Karpas-422 (cell line): ENCODE measurements around the gene ATP9B. TPM values are rescaled to one million over a fixed set of nuclear protein-coding genes. Genes with fewer than 3 reads are reported as not detected.

Experiments
- DNase-seq: peaks from one replicate; pipeline ENCODE4 v3.0.0-alpha.2; 2015
- H2AFZ ChIP-seq: fragments of 200-600 bp; sonication (generic); 2 replicates; pipeline ENCODE4 v1.6.1; 2014; ENCODE audit warnings: antibody characterized with exemption, low read length, mixed read lengths
- H3K27ac ChIP-seq: fragments of 200-600 bp; sonication (generic); 2 replicates; pipeline ENCODE4 v1.5.1; 2014; ENCODE audit warnings: mild to moderate bottlenecking, low read length, moderate library complexity
- H3K27me3 ChIP-seq: fragments of 200-600 bp; sonication (generic); 2 replicates; pipeline ENCODE4 v1.6.1; 2014; ENCODE audit warnings: low read length, mixed read lengths
- H3K36me3 ChIP-seq: fragments of 200-600 bp; sonication (generic); 2 replicates; pipeline ENCODE4 v1.6.1; 2014; ENCODE audit warnings: low read length, mixed read lengths; ENCODE audit not compliant: insufficient read depth
- H3K4me1 ChIP-seq: fragments of 200-600 bp; sonication (generic); 2 replicates; pipeline ENCODE4 v1.6.1; 2014; ENCODE audit warnings: mild to moderate bottlenecking, low read length, mixed read lengths
- H3K4me2 ChIP-seq: fragments of 200-600 bp; sonication (generic); 2 replicates; pipeline ENCODE4 v1.6.1; 2014; ENCODE audit warnings: low read length, low read depth, mild to moderate bottlenecking; ENCODE audit not compliant: poor library complexity, severe bottlenecking
- H3K4me3 ChIP-seq: fragments of 200-600 bp; sonication (generic); 2 replicates; pipeline ENCODE4 v1.5.1; 2014; ENCODE audit warnings: mild to moderate bottlenecking, antibody characterized with exemption, low read length, mixed read lengths
- H3K79me2 ChIP-seq: fragments of 200-600 bp; sonication (generic); 2 replicates; pipeline ENCODE4 v1.6.1; 2014; ENCODE audit warnings: mild to moderate bottlenecking, low read length, mixed read lengths
- H3K9ac ChIP-seq: fragments of 200-600 bp; sonication (generic); 2 replicates; pipeline ENCODE4 v1.6.0; 2014; ENCODE audit warnings: low read length
- H3K9me2 ChIP-seq: fragments of 200-600 bp; sonication (generic), shearing (Covaris generic); replicated peaks from 2 replicates; pipeline ENCODE4 v1.6.0; 2014; ENCODE audit warnings: mild to moderate bottlenecking, low read length, moderate library complexity; ENCODE audit not compliant: insufficient read depth
- H3K9me3 ChIP-seq: fragments of 300-700, 200-600 bp; sonication (generic); 2 replicates; pipeline ENCODE4 v1.6.1; 2014; ENCODE audit warnings: low read length, mixed read lengths
- H4K20me1 ChIP-seq: fragments of 200-600 bp; sonication (generic); 2 replicates; pipeline ENCODE4 v1.6.1; 2014; ENCODE audit warnings: mild to moderate bottlenecking, antibody characterized with exemption, low read length, low read depth; ENCODE audit not compliant: insufficient read depth
- total RNA-seq: library from RNA; depleted of rRNA; stranded (reverse); fragments of >200 nt; shearing (Covaris generic); gene quantifications from 2 replicates; pipeline ENCODE4 v1.2.3, GENCODE V29; 2014; ENCODE audit warnings: low replicate concordance

Gene ATP9B
- total RNA-seq, 1 experiment from 2014 or later = 65.1 TPM

DNA sequence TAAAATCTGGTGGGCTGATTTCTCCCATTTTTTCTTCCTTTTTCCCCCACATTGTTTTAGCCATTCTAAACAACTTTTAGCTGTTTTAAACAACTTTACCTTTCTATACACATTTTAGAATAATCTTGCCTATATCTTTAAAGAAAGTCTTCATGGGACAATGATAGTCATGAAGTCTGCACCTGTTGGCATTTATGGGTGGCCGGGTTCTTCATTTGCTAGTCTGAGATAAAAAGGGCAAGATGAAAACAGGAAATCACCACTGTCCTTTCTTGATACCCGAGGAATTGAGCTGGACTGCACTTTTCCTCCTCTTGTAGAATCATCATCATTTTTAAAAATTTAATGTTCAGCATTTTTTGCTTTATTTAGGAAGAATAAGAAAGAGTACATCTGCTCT lies 104.5 kb downstream of the ATP9B start:
- no peak overlapping the region for H3K4me3 ChIP-seq
- no peak overlapping the region; the same call in 1 of the 2 replicates for H3K27ac ChIP-seq
- H3K9me3 ChIP-seq = no peaks in the 10 kb centered on the region

DNA sequence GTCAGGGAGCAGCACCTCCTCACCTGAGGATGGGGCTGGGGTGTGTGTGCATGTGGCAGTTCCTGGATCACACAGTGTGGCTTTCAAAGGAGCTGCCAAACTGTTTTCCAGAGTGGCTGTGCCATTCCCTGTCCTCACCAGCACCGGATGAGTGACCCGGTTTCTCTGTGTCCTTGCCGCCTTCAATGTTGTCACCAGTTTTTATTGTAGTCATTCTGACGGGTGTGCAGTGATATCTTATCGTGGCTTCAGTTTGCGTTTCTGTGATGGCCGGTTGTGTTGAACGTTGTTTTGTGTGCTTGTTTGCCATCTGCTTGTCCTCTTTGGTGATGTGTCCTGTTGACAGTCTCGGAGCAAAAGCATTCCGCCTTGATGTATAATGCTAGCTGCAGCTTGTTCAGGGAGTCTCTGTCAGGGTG lies 108.9 kb downstream of the ATP9B start:
- no peak overlapping the region for H3K9ac ChIP-seq
- no peak overlapping the region for H3K4me3 ChIP-seq
- H3K27me3 ChIP-seq = no peaks in the 10 kb centered on the region
- H3K27ac ChIP-seq = no peak overlapping the region
- H2AFZ ChIP-seq = no peak overlapping the region
- H4K20me1 ChIP-seq = no peaks in the 10 kb centered on the region
- H3K9me3 ChIP-seq = no peaks in the 10 kb centered on the region
- no peak for DNase-seq
- H3K4me1 ChIP-seq = peaks cover 18% of the 10 kb centered on the region
- H3K9me2 ChIP-seq = no peaks in the 10 kb centered on the region
- peaks cover 87% of the 10 kb centered on the region for H3K79me2 ChIP-seq
- H3K4me2 ChIP-seq = no peak overlapping the region
- H3K36me3 ChIP-seq = 0 out of 2 replicates have a peak, but pooled peaks cover 5% of the 10 kb centered on the region

More for the DNA sequence above, 104.5 kb downstream of the ATP9B start:
- no peak overlapping the region for H3K4me2 ChIP-seq
- no peaks in the 10 kb centered on the region for H3K4me1 ChIP-seq
- no peak overlapping the region for H3K9ac ChIP-seq
- no peaks in the 10 kb centered on the region for H3K9me2 ChIP-seq
- H2AFZ ChIP-seq = no peak overlapping the region
- H3K79me2 ChIP-seq = peaks cover 78% of the 10 kb centered on the region
- no peak for DNase-seq
- no peaks in the 10 kb centered on the region for H4K20me1 ChIP-seq
- no peaks in the 10 kb centered on the region for H3K27me3 ChIP-seq
- H3K36me3 ChIP-seq = peaks cover 13% of the 10 kb centered on the region; the same call in 1 of the 2 replicates

DNA sequence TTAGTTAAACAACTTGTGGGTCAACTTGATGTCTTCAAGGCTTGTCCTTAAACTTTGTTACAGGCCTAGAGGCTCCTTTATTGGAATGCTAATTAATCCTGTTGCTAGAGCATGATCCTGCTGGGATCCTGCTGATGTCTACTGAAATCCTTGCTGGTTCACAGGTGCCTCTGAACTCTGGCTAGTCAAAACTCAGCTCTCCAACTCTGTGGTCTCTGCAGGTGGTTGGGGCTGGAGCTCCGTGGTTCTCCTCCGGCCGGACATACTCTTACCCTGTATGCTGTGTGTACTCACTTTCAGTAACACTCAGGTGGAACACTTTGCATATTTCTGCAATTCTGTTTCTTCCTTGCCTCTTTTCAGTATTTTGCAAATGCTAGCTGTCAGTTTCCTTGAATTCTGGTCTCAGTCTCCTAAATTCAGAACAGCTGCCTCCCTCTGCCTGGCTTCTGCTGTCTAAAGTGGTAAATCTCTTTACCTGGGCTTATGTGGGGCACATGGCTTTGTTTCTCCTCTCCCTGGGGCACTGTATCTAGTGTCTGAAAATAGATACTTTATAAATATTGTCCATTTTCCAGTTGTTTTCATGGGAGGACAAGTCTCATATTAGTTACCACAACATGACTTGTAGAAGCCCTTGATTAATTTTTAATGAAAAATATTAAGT lies 113.0 kb downstream of the ATP9B start:
- Histone ChIP-seq H3K27ac (peak overlapping the region; percentile 62), H3K9ac (no peak overlapping the region), H3K4me2 (peak overlapping the region; percentile 60), H3K4me1 (peaks cover 58% of the 10 kb centered on the region), H3K9me3 (no peaks in the 10 kb centered on the region), H3K79me2 (peaks cover 95% of the 10 kb centered on the region), H3K4me3 (no peak overlapping the region), H3K27me3 (no peaks in the 10 kb centered on the region), H2AFZ (no peak overlapping the region), H3K36me3 (no peaks in the 10 kb centered on the region), H3K9me2 (no peaks in the 10 kb centered on the region), H4K20me1 (no peaks in the 10 kb centered on the region)
- DNase-seq = no peak

DNA sequence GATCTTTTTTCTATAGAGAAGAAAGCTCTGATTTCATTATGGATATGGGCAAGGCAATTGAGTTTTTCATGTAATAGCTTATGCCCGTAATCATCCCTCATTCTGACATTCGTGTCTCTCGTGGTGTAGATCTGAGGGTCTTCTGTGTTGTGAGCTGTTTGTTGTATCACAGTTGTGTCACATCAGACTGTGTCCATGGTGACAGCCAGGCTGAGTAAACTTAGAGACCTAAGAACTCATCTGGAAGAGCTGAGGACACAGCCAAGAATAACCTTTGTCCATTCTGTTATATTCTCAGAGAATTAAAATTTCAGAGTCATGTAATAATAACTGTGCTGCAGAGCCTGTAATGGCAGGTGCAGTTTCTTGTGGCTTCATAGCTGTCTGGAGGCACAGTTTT lies 116.5 kb downstream of the ATP9B start:
- no peaks in the 10 kb centered on the region for H3K27me3 ChIP-seq
- no peak overlapping the region for H3K4me3 ChIP-seq
- H3K36me3 ChIP-seq = 0 out of 2 replicates have a peak, but pooled peaks cover 6% of the 10 kb centered on the region
- H3K9ac ChIP-seq = 0 out of 2 replicates have a peak overlapping the region, but pooled peaks have one; percentile 5
- peak overlapping the region; percentile 62 for H3K4me2 ChIP-seq
- no peaks in the 10 kb centered on the region for H3K9me3 ChIP-seq
- no peaks in the 10 kb centered on the region for H3K9me2 ChIP-seq
- H4K20me1 ChIP-seq = no peaks in the 10 kb centered on the region
- H3K4me1 ChIP-seq = peaks cover 62% of the 10 kb centered on the region
- peaks cover 89% of the 10 kb centered on the region for H3K79me2 ChIP-seq
- H2AFZ ChIP-seq = no peak overlapping the region
- DNase-seq = no peak
- H3K27ac ChIP-seq = peak overlapping the region; percentile 74

DNA sequence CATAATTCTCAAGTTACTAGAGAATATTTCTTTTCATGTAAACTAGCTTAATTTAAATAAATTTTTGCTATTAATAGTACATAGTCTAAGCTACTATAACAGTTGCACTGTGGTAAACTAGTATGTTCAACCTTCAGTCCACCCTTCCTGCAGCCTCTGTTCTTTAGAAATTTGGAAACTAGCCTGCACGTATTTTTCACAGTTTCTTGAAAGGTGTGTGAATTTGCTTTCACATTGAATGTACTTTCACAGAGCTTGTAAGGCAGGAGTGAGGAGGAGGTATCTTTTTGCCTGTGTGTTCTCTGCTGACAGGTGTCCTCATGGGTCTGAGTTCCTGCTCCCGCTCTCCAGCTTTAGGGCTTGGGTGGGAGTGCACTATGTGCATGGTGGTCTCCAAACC lies 117.5 kb downstream of the ATP9B start:
- peaks cover 64% of the 10 kb centered on the region for H3K4me1 ChIP-seq
- H3K36me3 ChIP-seq = 0 out of 2 replicates have a peak, but pooled peaks cover 6% of the 10 kb centered on the region
- H3K9me3 ChIP-seq = no peaks in the 10 kb centered on the region
- H3K4me2 ChIP-seq = peak overlapping the region; percentile 62
- H3K27me3 ChIP-seq = no peaks in the 10 kb centered on the region
- H3K9me2 ChIP-seq = no peaks in the 10 kb centered on the region
- no peaks in the 10 kb centered on the region for H4K20me1 ChIP-seq
- H3K79me2 ChIP-seq = peaks cover 88% of the 10 kb centered on the region
- no peak for DNase-seq
- peak overlapping the region; percentile 74 for H3K27ac ChIP-seq
- no peak overlapping the region for H2AFZ ChIP-seq
- H3K9ac ChIP-seq = peak overlapping the region; percentile 35
- peak overlapping the region; percentile 31 for H3K4me3 ChIP-seq

DNA sequence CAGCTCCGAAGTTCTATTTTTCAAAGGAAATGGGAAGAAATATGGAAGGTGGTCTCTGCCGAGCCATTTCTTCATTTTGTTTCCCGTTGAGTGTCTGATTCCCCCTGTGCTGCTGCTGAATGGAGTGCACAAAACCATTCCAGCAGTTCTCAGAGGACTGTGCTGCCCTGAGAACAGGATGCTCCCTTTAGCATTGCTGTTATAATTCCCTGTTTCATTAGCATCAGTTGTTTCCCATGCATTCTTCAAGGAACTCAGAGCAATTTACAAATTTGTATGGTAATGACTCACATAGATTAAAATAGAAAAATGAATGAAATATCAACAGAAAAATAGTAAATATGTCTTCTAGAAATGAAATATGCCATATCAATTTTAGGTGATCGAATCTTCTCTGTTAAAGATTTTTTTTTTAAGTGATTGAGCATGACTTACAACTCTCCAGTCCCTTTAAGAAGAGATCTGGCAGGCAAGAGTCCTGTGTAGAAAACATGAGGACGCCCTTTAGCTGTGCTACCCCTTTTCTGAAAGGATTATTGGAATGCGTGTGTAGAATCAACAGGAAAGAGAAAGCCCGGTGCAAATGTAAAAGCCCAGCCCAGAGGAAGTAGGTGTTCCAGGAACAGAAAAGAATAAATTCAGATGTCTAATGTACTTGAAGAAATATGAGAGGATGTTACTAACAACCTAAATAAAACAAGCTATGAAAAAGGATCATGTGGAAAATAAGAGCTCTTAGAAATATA lies 118.5 kb downstream of the ATP9B start:
- H3K4me2 ChIP-seq = no peak overlapping the region
- H3K9ac ChIP-seq = no peak overlapping the region
- H4K20me1 ChIP-seq = no peaks in the 10 kb centered on the region
- H3K79me2 ChIP-seq = peaks cover 88% of the 10 kb centered on the region
- no peak overlapping the region for H2AFZ ChIP-seq
- H3K27me3 ChIP-seq = no peaks in the 10 kb centered on the region
- H3K4me3 ChIP-seq = no peak overlapping the region
- peaks cover 64% of the 10 kb centered on the region for H3K4me1 ChIP-seq
- 0 out of 2 replicates have a peak, but pooled peaks cover 6% of the 10 kb centered on the region for H3K36me3 ChIP-seq
- H3K9me2 ChIP-seq = no peaks in the 10 kb centered on the region
- H3K27ac ChIP-seq = no peak overlapping the region
- no peaks in the 10 kb centered on the region for H3K9me3 ChIP-seq
- DNase-seq = no peak

DNA sequence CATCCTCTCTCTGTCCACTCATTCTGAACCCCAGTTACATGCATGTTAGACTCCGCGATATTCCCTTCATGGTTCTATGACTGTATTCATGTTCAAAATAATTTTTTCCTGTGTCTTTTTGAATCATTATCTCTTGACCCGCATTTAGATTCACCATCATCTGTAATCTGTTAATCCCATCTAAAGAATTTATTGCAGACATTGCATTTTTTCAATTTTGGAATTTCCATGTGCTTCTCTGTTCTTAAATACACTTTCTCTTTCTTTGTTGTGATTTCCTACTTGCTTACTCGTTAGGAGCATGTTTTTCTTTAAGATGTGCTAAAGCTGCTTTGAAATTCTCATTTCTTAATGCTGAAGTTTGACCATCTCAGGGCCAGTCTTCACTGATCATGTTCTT lies 122.2 kb downstream of the ATP9B start:
- Histone ChIP-seq H3K36me3 (peaks cover 25% of the 10 kb centered on the region; the same call in 1 of the 2 replicates), H3K27ac (peak overlapping the region; percentile 94), H2AFZ (no peak overlapping the region), H3K4me2 (no peak overlapping the region), H3K9me3 (no peaks in the 10 kb centered on the region), H3K9ac (no peak overlapping the region), H3K4me1 (peaks cover 62% of the 10 kb centered on the region), H3K79me2 (peaks cover 72% of the 10 kb centered on the region), H4K20me1 (no peaks in the 10 kb centered on the region), H3K4me3 (no peak overlapping the region), H3K9me2 (no peaks in the 10 kb centered on the region), H3K27me3 (no peaks in the 10 kb centered on the region)
- DNase-seq = no peak

DNA sequence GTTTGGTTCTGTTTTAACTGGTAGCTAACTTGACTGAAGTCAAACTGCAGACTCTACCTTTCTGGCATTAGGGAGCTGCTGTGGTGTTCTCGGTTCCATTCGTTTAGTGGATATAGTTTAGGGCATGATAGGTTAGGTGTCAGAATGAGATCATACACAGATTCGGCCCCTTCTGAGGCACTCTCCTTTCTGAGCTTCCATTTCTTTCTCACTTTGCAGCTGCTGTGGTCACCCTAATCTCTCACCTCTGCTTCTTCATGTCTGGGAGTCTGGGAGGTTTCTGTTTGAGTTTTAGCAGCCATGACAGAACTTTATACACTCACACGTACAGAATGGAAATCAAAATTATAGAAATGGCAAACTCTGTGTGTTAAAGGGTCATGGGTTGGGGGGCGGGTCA lies 122.8 kb downstream of the ATP9B start:
- H2AFZ ChIP-seq = no peak overlapping the region
- DNase-seq = peak; percentile 50
- no peaks in the 10 kb centered on the region for H3K27me3 ChIP-seq
- no peaks in the 10 kb centered on the region for H3K9me3 ChIP-seq
- H3K79me2 ChIP-seq = peaks cover 67% of the 10 kb centered on the region
- peak overlapping the region; percentile 75 for H3K4me2 ChIP-seq
- H3K4me1 ChIP-seq = peaks cover 62% of the 10 kb centered on the region
- no peak overlapping the region for H3K4me3 ChIP-seq
- H3K27ac ChIP-seq = peak overlapping the region; percentile 94
- peaks cover 25% of the 10 kb centered on the region; the same call in 1 of the 2 replicates for H3K36me3 ChIP-seq
- H4K20me1 ChIP-seq = no peaks in the 10 kb centered on the region
- H3K9ac ChIP-seq = no peak overlapping the region
- no peaks in the 10 kb centered on the region for H3K9me2 ChIP-seq
